ENCODE data around the gene NFASC. TPM values are rescaled to one million over a fixed set of nuclear protein-coding genes. Genes with fewer than 3 reads are reported as not detected.

The NFASC gene
- total and polyA plus RNA-seq, 3 donors from 2014 or later: 9.9 to 13.9 (median 10.2) TPM

GRCh38 chr1:204863730-204864129 is 6.9 kb upstream of the NFASC start:
- 91 to 93% methylated on average over 4 of the region's 4 CpGs for WGBS, 2 donors
- TF ChIP-seq POLR2A (IDR thresholded peaks at IDR 0.05) (no peak), CTCF (IDR thresholded peaks at IDR 0.05) (no peak)
- Histone ChIP-seq H3K4me1 (peaks cover 4% of the 10 kb centered on the region), H3K9me3 (no peaks in the 10 kb centered on the region), H3K4me3 (no peak overlapping the region), H3K27me3 (no peaks in the 10 kb centered on the region), H3K27ac (no peak overlapping the region), H3K36me3 (ENCODE audit: low read depth, missing control alignments) (no peaks in the 10 kb centered on the region)
- intact Hi-C loops (cut with DNase I; ENCODE audit: low total_unique reads): no loop called here
- DNase-seq: no peak

GRCh38 chr1:204866051-204866596 is 4.5 kb upstream of the NFASC start:
- 58 to 63% methylated on average over 5 of the region's 5 CpGs for WGBS, 2 donors
- intact Hi-C loops (cut with DNase I; ENCODE audit: low total_unique reads): no loop called here
- no peak for DNase-seq

DNA sequence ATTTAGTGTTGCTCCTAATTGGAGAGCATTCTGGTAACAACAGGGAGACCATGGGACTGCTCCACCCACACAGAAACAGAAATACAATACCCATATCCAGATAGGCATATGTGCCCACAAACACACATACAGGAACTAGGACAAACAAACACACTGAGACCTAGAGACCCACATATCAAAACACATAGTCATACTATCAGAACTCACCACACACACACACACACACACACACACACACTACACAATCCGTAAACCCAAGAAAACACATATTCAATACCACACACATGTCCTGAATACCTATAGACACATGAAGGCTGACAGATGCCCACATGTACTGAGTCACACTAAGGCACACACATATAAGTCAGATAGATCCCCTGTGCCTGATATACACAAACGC is 3.5 kb upstream of the NFASC start:
- Histone ChIP-seq H3K9me3 (no peaks in the 10 kb centered on the region), H3K4me1 (peaks cover 5% of the 10 kb centered on the region), H3K36me3 (ENCODE audit: low read depth, missing control alignments) (no peaks in the 10 kb centered on the region), H3K27me3 (no peaks in the 10 kb centered on the region), H3K4me3 (no peak overlapping the region), H3K27ac (no peak overlapping the region)
- TF ChIP-seq POLR2A (IDR thresholded peaks at IDR 0.05) (no peak), CTCF (IDR thresholded peaks at IDR 0.05) (no peak)
- intact Hi-C loops (cut with DNase I; ENCODE audit: low total_unique reads): no loop called here
- no peak for DNase-seq
- WGBS, 2 donors: 85 to 90% methylated on average over 2 of the region's 2 CpGs

More at GRCh38 chr1:204866051-204866596, 4.5 kb upstream of the NFASC start:
- no peaks in the 10 kb centered on the region for H3K36me3 ChIP-seq (ENCODE audit: low read depth, missing control alignments)
- no peak for TF ChIP-seq POLR2A (IDR thresholded peaks at IDR 0.05)
- TF ChIP-seq CTCF (IDR thresholded peaks at IDR 0.05): no peak
- no peak overlapping the region for H3K27ac ChIP-seq
- H3K9me3 ChIP-seq: no peaks in the 10 kb centered on the region
- no peaks in the 10 kb centered on the region for H3K27me3 ChIP-seq
- H3K4me1 ChIP-seq: peaks cover 4% of the 10 kb centered on the region
- no peak overlapping the region for H3K4me3 ChIP-seq

DNA sequence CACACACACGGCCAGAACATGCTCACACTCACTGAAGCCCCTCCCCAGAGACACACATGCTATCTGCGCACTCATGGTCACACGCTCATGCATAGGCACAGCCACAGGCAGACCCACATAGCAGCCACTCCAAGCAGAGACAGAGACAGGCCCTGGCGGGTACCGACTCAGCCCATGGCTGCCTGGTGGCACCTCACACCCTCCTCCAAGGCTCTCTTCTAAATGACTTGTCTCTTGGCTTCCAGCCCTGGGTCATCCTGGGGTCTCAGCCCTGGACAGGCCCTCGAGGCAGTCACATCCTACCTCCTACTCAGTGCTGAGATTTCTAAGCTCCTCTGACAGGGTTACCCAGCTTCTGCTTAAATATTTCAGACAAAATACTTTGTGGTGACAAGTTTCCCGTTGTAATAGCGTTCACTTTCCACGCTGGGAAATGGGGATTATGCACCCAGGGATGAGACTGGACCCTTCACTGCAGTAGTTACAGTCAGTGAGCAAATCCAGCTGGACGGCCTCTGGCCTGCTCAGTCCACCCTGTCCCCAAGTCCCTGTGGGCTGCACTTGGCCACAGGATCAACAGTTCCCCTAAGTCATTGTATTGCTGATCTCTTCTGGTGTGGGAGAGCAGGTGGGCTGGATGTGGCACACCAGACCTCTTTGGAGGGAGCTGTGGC is 2.9 kb upstream of the NFASC start:
- TF ChIP-seq CTCF (IDR thresholded peaks at IDR 0.05): no peak
- TF ChIP-seq POLR2A (IDR thresholded peaks at IDR 0.05): no peak
- no peaks in the 10 kb centered on the region for H3K36me3 ChIP-seq (ENCODE audit: low read depth, missing control alignments)
- H3K27me3 ChIP-seq: no peaks in the 10 kb centered on the region
- DNase-seq: no peak
- intact Hi-C loops (cut with DNase I; ENCODE audit: low total_unique reads): no loop called here
- 83 to 96% methylated on average over 7 to 10 of the region's 10 CpGs for WGBS, 2 donors
- no peak overlapping the region for H3K27ac ChIP-seq
- no peak overlapping the region for H3K4me3 ChIP-seq
- no peaks in the 10 kb centered on the region for H3K9me3 ChIP-seq
- H3K4me1 ChIP-seq: peaks cover 11% of the 10 kb centered on the region

DNA sequence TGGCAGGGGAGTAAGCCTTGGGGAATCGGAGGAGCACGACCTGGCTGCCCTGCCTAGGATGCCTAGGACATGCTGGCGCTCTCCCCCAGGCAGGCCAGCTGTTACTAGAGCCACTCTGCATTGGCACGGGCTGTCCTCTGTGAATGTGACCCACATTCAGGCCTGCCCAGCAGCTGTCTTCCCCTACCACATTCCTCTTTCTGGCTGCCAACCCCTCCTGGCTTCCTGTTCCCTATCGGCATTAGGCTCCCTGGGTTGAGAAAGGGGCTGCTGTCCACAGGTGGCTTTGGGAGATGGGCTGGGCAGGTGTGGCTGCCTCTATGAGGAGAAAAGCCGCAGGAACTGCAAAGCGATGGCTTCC is 2.3 kb upstream of the NFASC start:
- no peak for DNase-seq
- peaks cover 13% of the 10 kb centered on the region for H3K4me1 ChIP-seq
- intact Hi-C loops (cut with DNase I; ENCODE audit: low total_unique reads): no loop called here
- no peak overlapping the region for H3K27ac ChIP-seq
- no peaks in the 10 kb centered on the region for H3K27me3 ChIP-seq
- 79 to 95% methylated on average over 7 of the region's 7 CpGs for WGBS, 2 donors
- no peak for TF ChIP-seq POLR2A (IDR thresholded peaks at IDR 0.05)
- TF ChIP-seq CTCF (IDR thresholded peaks at IDR 0.05): no peak
- no peaks in the 10 kb centered on the region for H3K9me3 ChIP-seq
- H3K36me3 ChIP-seq (ENCODE audit: low read depth, missing control alignments): no peaks in the 10 kb centered on the region
- H3K4me3 ChIP-seq: no peak overlapping the region

All from testis (tissue), 3 donors.